HL-60/S4 treated with retinoic acid at 250 ng/mL for 4 days and 3 days (cell line): Measurements from ENCODE around the gene STOML3.

Experiments
- in situ Hi-C: fragments of 300-500 bp; cut with MboI; formaldehyde crosslinking; loops from 2 replicates; pipeline ENCODE4 v1.7.0; 2022; ENCODE audit warnings: low sequenced_read_pairs

Gene STOML3

DNA sequence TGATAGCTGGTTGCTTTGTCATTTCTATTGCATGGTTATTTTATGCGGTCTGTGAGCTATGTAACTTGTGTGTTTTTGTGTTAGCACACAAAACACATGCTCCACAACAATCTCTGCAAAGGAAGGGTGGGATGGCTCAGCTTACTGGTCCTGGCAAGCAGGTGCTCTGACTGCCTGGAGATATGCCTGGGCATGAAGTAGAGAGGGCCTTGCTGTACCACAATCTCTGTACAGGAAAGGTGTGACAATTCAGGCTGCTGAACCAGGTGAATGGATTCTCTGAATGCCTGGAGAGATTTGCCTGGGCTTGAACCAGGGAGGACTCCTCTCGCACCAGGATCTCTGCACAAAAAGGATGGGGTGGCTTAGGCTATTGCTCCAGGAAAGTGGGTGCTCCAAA is 69.5 kb downstream of the STOML3 start:
- in situ Hi-C loops: no loop called here
